ENCODE measurements around the gene ARMC6. TPM values are rescaled to one million over a fixed set of nuclear protein-coding genes. Genes with fewer than 3 reads are reported as not detected.

ARMC6 gene
- total RNA-seq, 1 experiment from 2014 or later = 51.4 TPM

- Histone ChIP-seq H3K9me3 (ENCODE audit: control insufficient read depth, insufficient read depth, low read depth, low read length) (no peaks in the 10 kb centered on the region), H3K4me1 (ENCODE audit: control insufficient read depth, insufficient read depth, low read length) (no peaks in the 10 kb centered on the region), H3K4me3 (ENCODE audit: low read depth in 2 of 2, low read length in 2 of 2) (no peak overlapping the region), H3K36me3 (ENCODE audit: control insufficient read depth, insufficient read depth, low read length) (peaks cover 16% of the 10 kb centered on the region), H3K27me3 (ENCODE audit: control insufficient read depth, insufficient read depth, low read length) (no peaks in the 10 kb centered on the region), H3K27ac (ENCODE audit: low read length) (no peak overlapping the region)
- CTCF ChIA-PET = no interaction called here
- ATAC-seq (no peak), DNase-seq (ENCODE audit: low read depth, low spot score) (no peak)
- POLR2A ChIA-PET = interaction anchor here (0.7 kb wide), 1 partner anchor 16 kb away, joined by 4 read pairs; no protein-coding TSS in a partner anchor
- no peak for TF ChIP-seq REST (IDR thresholded peaks at IDR 0.05; ENCODE audit: insufficient read depth in 1 of 2, low read depth in 2 of 2, low read length in 1 of 2)
- no peak for TF ChIP-seq POLR2AphosphoS5 (IDR thresholded peaks at IDR 0.05; ENCODE audit: low read depth, low read length)
- TF ChIP-seq CTCF (IDR thresholded peaks at IDR 0.05) = no peak
- no peak for TF ChIP-seq SIN3A (IDR thresholded peaks at IDR 0.05; ENCODE audit: borderline replicate concordance, insufficient read depth, low read depth, low read length)
- no peak for TF ChIP-seq TCF7L2 (IDR thresholded peaks at IDR 0.05; ENCODE audit: low read depth, low read length)
- in situ Hi-C loops (cut with HindIII; ENCODE audit: low pct_unique_long_range_greater_than_20kb, low sequenced_read_pairs) = no loop called here
- no TSS peak for BruUV-seq (replicated peaks)
- intact Hi-C loops (cut with micrococcal nuclease; ENCODE audit: unreplicated experiment) = no loop called here
Observed at GRCh38 chr19:19006213-19006612, 27.2 kb upstream of the ARMC6 start.

GRCh38 chr19:19009951-19010350 lies 23.5 kb upstream of the ARMC6 start:
- BruUV-seq (replicated peaks) = no TSS peak
- ChIA-PET POLR2A (no interaction called here), CTCF (no interaction called here)
- TF ChIP-seq CTCF (IDR thresholded peaks at IDR 0.05) (no peak), TCF7L2 (IDR thresholded peaks at IDR 0.05; ENCODE audit: low read depth, low read length) (no peak), POLR2AphosphoS5 (IDR thresholded peaks at IDR 0.05; ENCODE audit: low read depth, low read length) (no peak), SIN3A (IDR thresholded peaks at IDR 0.05; ENCODE audit: borderline replicate concordance, insufficient read depth, low read depth, low read length) (no peak), REST (IDR thresholded peaks at IDR 0.05; ENCODE audit: insufficient read depth in 1 of 2, low read depth in 2 of 2, low read length in 1 of 2) (no peak)
- Histone ChIP-seq H3K4me3 (ENCODE audit: low read depth in 2 of 2, low read length in 2 of 2) (no peak overlapping the region), H3K27me3 (ENCODE audit: control insufficient read depth, insufficient read depth, low read length) (no peaks in the 10 kb centered on the region), H3K9me3 (ENCODE audit: control insufficient read depth, insufficient read depth, low read depth, low read length) (no peaks in the 10 kb centered on the region), H3K4me1 (ENCODE audit: control insufficient read depth, insufficient read depth, low read length) (no peaks in the 10 kb centered on the region), H3K36me3 (ENCODE audit: control insufficient read depth, insufficient read depth, low read length) (peaks cover 21% of the 10 kb centered on the region), H3K27ac (ENCODE audit: low read length) (no peak overlapping the region)
- ATAC-seq = no peak
- in situ Hi-C loops (cut with HindIII; ENCODE audit: low pct_unique_long_range_greater_than_20kb, low sequenced_read_pairs) (no loop called here), intact Hi-C loops (cut with micrococcal nuclease; ENCODE audit: unreplicated experiment) (no loop called here)
- DNase-seq (ENCODE audit: low read depth, low spot score) = no peak
